IMR-90 (cell line): ENCODE data around the gene PAEP. TPM values are rescaled to one million over a fixed set of nuclear protein-coding genes. Genes with fewer than 3 reads are reported as not detected.

Experiments used
- ATAC-seq: fragments of 200-7000 bp; cut with Tn5 transposase; 2 replicates; pipeline ENCODE4 v1.9.1; 2020; ENCODE audit warnings: low read depth, mild to moderate bottlenecking, moderate library complexity
- BruUV-seq: library from RNA; stranded (reverse); fragments of 400-500 nt; replicated peaks from 2 replicates; lab custom pipeline; 2021; lab: Mats Ljungman, UMichigan
- CTCF ChIA-PET: fragments of 300-600 bp; formaldehyde crosslinking; extraction: SDS; loops from one replicate; lab custom pipeline; 2021; ENCODE audit warnings: antibody characterized with exemption; lab: Yijun Ruan, JAX
- POLR2A ChIA-PET: fragments of 300-600 bp; sonication (Branson Sonifier 250); formaldehyde crosslinking; loops from one replicate; lab custom pipeline; 2022; ENCODE audit warnings: antibody characterized with exemption; ENCODE audit not compliant: unreplicated experiment; lab: Charles Lee
- DNase-seq: peaks from one replicate; pipeline ENCODE4 v3.0.0; 2013
- H2AFZ ChIP-seq: replicated peaks from 2 replicates; pipeline ENCODE3; 2013; ENCODE audit warnings: low read length, mild to moderate bottlenecking; ENCODE audit not compliant: poor library complexity
- H2AK5ac ChIP-seq: 2 replicates; pipeline ENCODE4 v1.6.1; 2013; ENCODE audit warnings: low read depth, low read length, inconsistent platforms
- H2AK9ac ChIP-seq: replicated peaks from 2 replicates; pipeline ENCODE3; 2013; ENCODE audit warnings: mild to moderate bottlenecking, low read depth, low read length, moderate library complexity; ENCODE audit not compliant: poor library complexity
- H2BK120ac ChIP-seq: 2 replicates; pipeline ENCODE4 v1.6.1; 2013; ENCODE audit warnings: low read depth, low read length, inconsistent platforms
- H2BK15ac ChIP-seq: 3 replicates; pipeline ENCODE4 v1.6.1; 2013; ENCODE audit warnings: low read depth, low read length, inconsistent platforms
- H2BK20ac ChIP-seq: 2 replicates; pipeline ENCODE4 v1.6.1; 2013; ENCODE audit warnings: low read depth, mild to moderate bottlenecking, inconsistent platforms, low read length, moderate library complexity
- H2BK5ac ChIP-seq: 2 replicates; pipeline ENCODE4 v1.6.1; 2013; ENCODE audit warnings: mild to moderate bottlenecking, low read depth, low read length, inconsistent platforms; ENCODE audit not compliant: poor library complexity, severe bottlenecking
- H3K14ac ChIP-seq: replicated peaks from 2 replicates; pipeline ENCODE4 v1.6.1; 2013; ENCODE audit warnings: low read depth, low read length, inconsistent platforms
- H3K18ac ChIP-seq: 2 replicates; pipeline ENCODE4 v1.6.1; 2013; ENCODE audit warnings: low read depth, low read length, control low read depth
- H3K23ac ChIP-seq: 2 replicates; pipeline ENCODE4 v1.6.1; 2013; ENCODE audit warnings: low read depth, low read length, inconsistent platforms
- H3K27ac ChIP-seq: 2 replicates; pipeline ENCODE4 v1.5.1; 2013; ENCODE audit warnings: mild to moderate bottlenecking, control low read depth, low read length; ENCODE audit not compliant: insufficient read depth
- H3K27me3 ChIP-seq: 2 replicates; pipeline ENCODE4 v1.6.1; 2013; ENCODE audit warnings: low read length; ENCODE audit not compliant: control insufficient read depth, insufficient read depth
- H3K36me3 ChIP-seq: 2 replicates; pipeline ENCODE4 v1.6.1; 2013; ENCODE audit warnings: low read length, mixed read lengths; ENCODE audit not compliant: control insufficient read depth, insufficient read depth
- H3K4ac ChIP-seq: 2 replicates; pipeline ENCODE4 v1.6.1; 2013; ENCODE audit warnings: low read depth, low read length, inconsistent platforms
- H3K4me1 ChIP-seq: 2 replicates; pipeline ENCODE4 v1.6.1; 2013; ENCODE audit warnings: low read length, mixed read lengths; ENCODE audit not compliant: control insufficient read depth, insufficient read depth
- H3K4me2 ChIP-seq: 2 replicates; pipeline ENCODE4 v1.6.1; 2013; ENCODE audit warnings: low read depth, mild to moderate bottlenecking, control low read depth, low read length, moderate library complexity
- H3K4me3 ChIP-seq: 2 replicates; pipeline ENCODE4 v1.5.1; 2013; ENCODE audit warnings: low read depth, mild to moderate bottlenecking, control low read depth, low read length, moderate library complexity; ENCODE audit not compliant: insufficient read depth
- H3K56ac ChIP-seq: 2 replicates; pipeline ENCODE4 v1.6.1; 2013; ENCODE audit warnings: low read length, inconsistent platforms; ENCODE audit not compliant: insufficient read depth; ENCODE audit errors: extremely low read depth
- H3K79me1 ChIP-seq, 2 experiments: 2 replicates each; pipeline ENCODE4 v1.6.1; 2013; ENCODE audit warnings: low read length in 2 of 2, inconsistent platforms in 1 of 2, low read depth in 1 of 2
- H3K9ac ChIP-seq: 2 replicates; pipeline ENCODE4 v1.6.1; 2013; ENCODE audit warnings: low read depth, low read length, control low read depth
- H3K9me1 ChIP-seq: 2 replicates; pipeline ENCODE4 v1.6.1; 2013; ENCODE audit warnings: low read length, inconsistent platforms; ENCODE audit not compliant: insufficient read depth
- H3K9me3 ChIP-seq: 2 replicates; pipeline ENCODE4 v1.6.1; 2013; ENCODE audit warnings: low read length; ENCODE audit not compliant: control insufficient read depth, insufficient read depth
- H4K20me1 ChIP-seq: 2 replicates; pipeline ENCODE4 v1.6.1; 2013; ENCODE audit warnings: low read length, inconsistent platforms; ENCODE audit not compliant: insufficient read depth
- H4K5ac ChIP-seq: 2 replicates; pipeline ENCODE4 v1.6.1; 2013; ENCODE audit warnings: mild to moderate bottlenecking, low read depth, low read length, control low read depth
- H4K8ac ChIP-seq, 2 experiments: 2 replicates each; pipeline ENCODE4 v1.6.1; 2013; ENCODE audit warnings: low read depth in 2 of 2, low read length in 2 of 2, control low read depth in 1 of 2, inconsistent platforms in 1 of 2
- H4K91ac ChIP-seq: 2 replicates; pipeline ENCODE4 v1.6.1; 2013; ENCODE audit warnings: low read depth, low read length, inconsistent platforms; ENCODE audit not compliant: insufficient read depth
- BHLHE40 ChIP-seq: fragments of 150-350 bp; IDR thresholded peaks from 2 replicates; pipeline ENCODE4 v1.6.1; 2016; ENCODE audit warnings: mild to moderate bottlenecking, low read depth, low read length
- CEBPB ChIP-seq: IDR thresholded peaks from 2 replicates; pipeline ENCODE4 v1.6.1; 2012; ENCODE audit warnings: low read depth, low read length, improper control_type of control experiment
- FOS ChIP-seq: fragments of 150-350 bp; IDR thresholded peaks from 2 replicates; pipeline ENCODE4 v1.6.1; 2016; ENCODE audit warnings: low read depth, low read length
- MAFK ChIP-seq: IDR thresholded peaks from 2 replicates; pipeline ENCODE4 v1.6.1; 2012; ENCODE audit warnings: low read depth, low read length, improper control_type of control experiment
- MAZ ChIP-seq: IDR thresholded peaks from 2 replicates; pipeline ENCODE4 v1.6.1; 2012; ENCODE audit warnings: low read depth, mild to moderate bottlenecking, low read length, improper control_type of control experiment, moderate library complexity, borderline replicate concordance
- MXI1 ChIP-seq: IDR thresholded peaks from 2 replicates; pipeline ENCODE4 v1.6.1; 2012; ENCODE audit warnings: low read depth, mild to moderate bottlenecking, low read length, moderate library complexity, borderline replicate concordance
- NFE2L2 ChIP-seq: fragments of 150-350 bp; IDR thresholded peaks from 2 replicates; pipeline ENCODE4 v1.6.1; 2016; ENCODE audit warnings: low read depth, mild to moderate bottlenecking, low read length
- WGBS, 2 experiments: methylation state at CpG; one replicate each; pipeline versions ENCODE4 v1.1.5 to v1.1.7; 2013; ENCODE audit warnings: missing lambda C conversion rate in 2 of 2; ENCODE audit not compliant: insufficient read length in 1 of 2; ENCODE audit errors: extremely low coverage in 2 of 2; 5-methylcytosine and 5-hydroxymethylcytosine counted together
- dilution Hi-C: fragments of 300-500 bp; cut with HindIII; formaldehyde crosslinking; loops from one replicate; pipeline ENCODE4 v1.14.3; 2018; ENCODE audit warnings: low sequenced_read_pairs; ENCODE audit not compliant: unreplicated experiment
- in situ Hi-C: fragments of 300-500 bp; cut with MboI; formaldehyde crosslinking; loops from 3 replicates; pipeline ENCODE4 v1.14.3; 2019; ENCODE audit warnings: low sequenced_read_pairs, inconsistent platforms, mixed read lengths
- intact Hi-C: fragments of 100-400 bp; cut with micrococcal nuclease; formaldehyde crosslinking; loops from 2 replicates; pipeline ENCODE4 v1.10.0; 2022
- polyA plus RNA-seq, 3 experiments: library from polyadenylated mRNA; depleted of rRNA; stranded (reverse); fragments of >200 nt; gene quantifications; 2 replicates each; pipeline ENCODE4 v1.2.3, GENCODE V29; 2012; ENCODE audit warnings: low replicate concordance in 1 of 3
- total RNA-seq: library from RNA; depleted of rRNA; stranded (reverse); fragments of >200 nt; gene quantifications from 2 replicates; pipeline ENCODE4 v1.2.3, GENCODE V29; 2012
- TF ChIP-seq, protein P1 (sequence below): fragments of 150-350 bp; IDR thresholded peaks from 2 replicates; pipeline ENCODE4 v1.6.1; 2017; ENCODE audit warnings: mild to moderate bottlenecking, antibody characterized with exemption, low read length, low read depth
- TF ChIP-seq, protein P2 (sequence below): fragments of 150-350 bp; IDR thresholded peaks from 2 replicates; pipeline ENCODE4 v1.6.1; 2016; ENCODE audit warnings: low read depth, mild to moderate bottlenecking, low read length, moderate library complexity, borderline replicate concordance

PAEP gene
- total and polyA plus RNA-seq, 2 of the 4 experiments (the other 2 are of a cell fraction): not detected

DNA sequence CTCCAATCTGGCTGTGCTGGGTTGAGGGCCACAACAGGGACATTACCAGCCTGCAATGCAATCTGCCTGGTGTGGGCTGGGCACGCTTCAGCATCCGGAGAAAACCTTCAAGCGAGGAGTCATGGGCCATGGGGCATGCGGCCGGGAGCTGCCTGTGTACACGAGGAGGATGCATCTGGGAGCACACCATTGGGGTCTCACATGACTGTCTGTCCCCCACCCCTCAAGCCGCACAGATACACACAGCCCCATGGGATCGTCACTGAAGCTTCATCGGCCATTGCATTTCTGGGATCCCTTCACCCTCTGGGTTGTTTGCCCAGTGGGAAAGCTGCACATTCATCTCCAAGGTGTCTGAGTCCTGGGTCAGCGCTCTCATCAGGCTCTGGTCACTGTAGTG, 30.5 kb upstream of the PAEP start:
- Histone ChIP-seq H3K27me3 (peaks cover 6% of the 10 kb centered on the region), H4K20me1 (no peaks in the 10 kb centered on the region), H3K9ac (no peak overlapping the region), H3K27ac (no peak overlapping the region), H2AFZ (no peak overlapping the region), H4K5ac (no peak overlapping the region), H3K36me3 (no peaks in the 10 kb centered on the region), H3K9me3 (no peaks in the 10 kb centered on the region), H2BK20ac (no peak overlapping the region), H3K14ac (no peak overlapping the region), H3K23ac (no peak overlapping the region), H3K56ac (no peak overlapping the region), H3K18ac (no peak overlapping the region), H3K4me3 (no peak overlapping the region), H2BK15ac (no peak overlapping the region), H4K91ac (no peak overlapping the region), H3K4ac (no peak overlapping the region), H3K9me1 (no peaks in the 10 kb centered on the region), H2BK120ac (no peak overlapping the region), H2AK5ac (no peak overlapping the region), H2BK5ac (no peak overlapping the region), H2AK9ac (no peak overlapping the region), H3K4me1 (no peaks in the 10 kb centered on the region), H3K4me2 (no peak overlapping the region), H4K8ac (no peak overlapping the region), H3K79me1 (no peaks in the 10 kb centered on the region)
- DNase-seq (no peak), ATAC-seq (no peak)
- ChIA-PET CTCF (no interaction called here), POLR2A (no interaction called here)
- TF ChIP-seq BHLHE40 (no peak), FOS (no peak), CEBPB (no peak), MXI1 (no peak), NFE2L2 (no peak), MAZ (no peak), MAFK (no peak)
- TF ChIP-seq, protein P1, sequence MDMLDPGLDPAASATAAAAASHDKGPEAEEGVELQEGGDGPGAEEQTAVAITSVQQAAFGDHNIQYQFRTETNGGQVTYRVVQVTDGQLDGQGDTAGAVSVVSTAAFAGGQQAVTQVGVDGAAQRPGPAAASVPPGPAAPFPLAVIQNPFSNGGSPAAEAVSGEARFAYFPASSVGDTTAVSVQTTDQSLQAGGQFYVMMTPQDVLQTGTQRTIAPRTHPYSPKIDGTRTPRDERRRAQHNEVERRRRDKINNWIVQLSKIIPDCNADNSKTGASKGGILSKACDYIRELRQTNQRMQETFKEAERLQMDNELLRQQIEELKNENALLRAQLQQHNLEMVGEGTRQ: no peak
- TF ChIP-seq, protein P2, sequence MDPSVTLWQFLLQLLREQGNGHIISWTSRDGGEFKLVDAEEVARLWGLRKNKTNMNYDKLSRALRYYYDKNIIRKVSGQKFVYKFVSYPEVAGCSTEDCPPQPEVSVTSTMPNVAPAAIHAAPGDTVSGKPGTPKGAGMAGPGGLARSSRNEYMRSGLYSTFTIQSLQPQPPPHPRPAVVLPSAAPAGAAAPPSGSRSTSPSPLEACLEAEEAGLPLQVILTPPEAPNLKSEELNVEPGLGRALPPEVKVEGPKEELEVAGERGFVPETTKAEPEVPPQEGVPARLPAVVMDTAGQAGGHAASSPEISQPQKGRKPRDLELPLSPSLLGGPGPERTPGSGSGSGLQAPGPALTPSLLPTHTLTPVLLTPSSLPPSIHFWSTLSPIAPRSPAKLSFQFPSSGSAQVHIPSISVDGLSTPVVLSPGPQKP: no peak
- intact Hi-C loops (no loop called here), dilution Hi-C loops (no loop called here), in situ Hi-C loops (no loop called here)
- BruUV-seq: no TSS peak
- 83% methylated on average over 2 of the region's 10 CpGs; no CpG with 5 or more reads in 1 of the 2 experiments for WGBS, 2 experiments
